Measurements from ENCODE around the gene MYOM3.

GRCh38 chr1:24109166-24109483 lies 2.8 kb downstream of the MYOM3 start:
- TF ChIP-seq EZH2 (IDR thresholded peaks at IDR 0.05; ENCODE audit: borderline replicate concordance, low read depth, low read length, poor library complexity, severe bottlenecking), result no peak
- no peak for TF ChIP-seq CTCF (conservative IDR thresholded peaks at IDR 0.05; ENCODE audit: low read depth, low read length)

Measured in A673 (cell line).